Endothelial cell of umbilical vein (primary cell): ENCODE measurements around the gene SLC5A10. TPM values are rescaled to one million over a fixed set of nuclear protein-coding genes. Genes with fewer than 3 reads are reported as not detected.

ENCODE experiments used
- BruUV-seq: library from RNA; stranded (reverse); fragments of 400-500 nt; replicated peaks from 2 replicates; lab custom pipeline; 2021; lab: Mats Ljungman, UMichigan
- CTCF ChIA-PET: fragments of 300-600, 350-600 bp; sonication (Branson Sonifier 250); formaldehyde crosslinking; loops from one replicate; lab custom pipeline; 2021; ENCODE audit warnings: antibody characterized with exemption, inconsistent platforms; lab: Charles Lee
- POLR2A ChIA-PET: fragments of 300-600, 350-600 bp; sonication (Branson Sonifier 250); formaldehyde crosslinking; loops from one replicate; lab custom pipeline; 2021; ENCODE audit warnings: antibody characterized with exemption, inconsistent platforms; lab: Charles Lee
- DNase-seq: peaks from one replicate; pipeline ENCODE4 v3.0.0-alpha.2; 2011; ENCODE audit warnings: low read depth, low spot score
- FAIRE-seq: peaks from 2 replicates; lab custom pipeline; 2011; peaks lifted over from hg19 to GRCh38; lab: Jason Lieb, UNC
- H2AFZ ChIP-seq: 2 replicates; pipeline ENCODE4 v1.6.0; 2012; ENCODE audit warnings: low read depth, low read length, control low read depth, inconsistent platforms
- H3K27ac ChIP-seq: 2 replicates; pipeline ENCODE4 v1.5.1; 2011; ENCODE audit warnings: low read depth, mild to moderate bottlenecking, control low read depth, low read length, moderate library complexity; ENCODE audit not compliant: insufficient read depth
- H3K27me3 ChIP-seq, 2 experiments: 2 replicates each; pipeline versions ENCODE4 v1.6.0 to v1.6.1; 2011; ENCODE audit warnings: low read length in 2 of 2, mixed read lengths in 1 of 2; ENCODE audit not compliant: control insufficient read depth in 2 of 2, insufficient read depth in 2 of 2
- H3K36me3 ChIP-seq, 2 experiments: 2 replicates in 1 of 2; 3 replicates in 1 of 2; pipeline ENCODE4 v1.5.1; 2011; ENCODE audit warnings: low read length in 2 of 2, mild to moderate bottlenecking in 1 of 2, moderate library complexity in 1 of 2; ENCODE audit not compliant: control insufficient read depth in 2 of 2, insufficient read depth in 2 of 2; ENCODE audit errors: extremely low read depth in 1 of 2
- H3K4me1 ChIP-seq: 3 replicates; pipeline ENCODE4 v1.5.1; 2011; ENCODE audit warnings: mild to moderate bottlenecking, low read length; ENCODE audit not compliant: control insufficient read depth, insufficient read depth; ENCODE audit errors: extremely low read depth
- H3K4me2 ChIP-seq: 2 replicates; pipeline ENCODE4 v1.6.1; 2011; ENCODE audit warnings: low read length, control low read depth, mixed read lengths; ENCODE audit not compliant: insufficient read depth
- H3K4me3 ChIP-seq, 3 experiments: fragments of 200-600 bp in 1 of 3; sonication (generic), shearing (Covaris generic) in 1 of 3; replicated peaks in 1 of 3; 2 replicates each; pipeline ENCODE4 v1.5.1; 2011 to 2016; ENCODE audit warnings: control low read depth in 3 of 3, low read length in 3 of 3, mild to moderate bottlenecking in 2 of 3, inconsistent platforms in 1 of 3, low read depth in 1 of 3, moderate library complexity in 1 of 3; ENCODE audit not compliant: insufficient read depth in 1 of 3
- H3K79me2 ChIP-seq: 2 replicates; pipeline ENCODE4 v1.6.0; 2012; ENCODE audit warnings: low read length, inconsistent platforms; ENCODE audit not compliant: control insufficient read depth, insufficient read depth
- H3K9ac ChIP-seq: replicated peaks from 2 replicates; pipeline ENCODE3; 2011; ENCODE audit warnings: low read length, control low read depth; ENCODE audit not compliant: insufficient read depth; ENCODE audit errors: extremely low read depth
- H3K9me1 ChIP-seq: replicated peaks from 3 replicates; pipeline ENCODE4 v1.6.0; 2011; ENCODE audit warnings: mild to moderate bottlenecking, low read length; ENCODE audit not compliant: control insufficient read depth, insufficient read depth; ENCODE audit errors: extremely low read depth
- H3K9me3 ChIP-seq: replicated peaks from 2 replicates; pipeline ENCODE4 v1.5.1; 2012; ENCODE audit warnings: low read length, inconsistent platforms; ENCODE audit not compliant: control insufficient read depth, insufficient read depth
- H4K20me1 ChIP-seq: replicated peaks from 2 replicates; pipeline ENCODE3; 2011; ENCODE audit warnings: mild to moderate bottlenecking, low read length; ENCODE audit not compliant: control insufficient read depth, insufficient read depth; ENCODE audit errors: extremely low read depth
- EZH2 ChIP-seq: IDR thresholded peaks from 2 replicates; pipeline ENCODE4 v1.6.1; 2012; ENCODE audit warnings: borderline replicate concordance, low read depth, mild to moderate bottlenecking, moderate library complexity, low read length, inconsistent platforms; ENCODE audit not compliant: severe bottlenecking
- FOS ChIP-seq: IDR thresholded peaks from 2 replicates; pipeline ENCODE4 v1.6.1; 2011; ENCODE audit warnings: mild to moderate bottlenecking, low read length, moderate library complexity, borderline replicate concordance; ENCODE audit not compliant: insufficient read depth
- GATA2 ChIP-seq: IDR thresholded peaks from 2 replicates; pipeline ENCODE4 v1.7.0; 2011; ENCODE audit warnings: low read depth, mild to moderate bottlenecking, moderate library complexity, mixed read lengths, low read length; ENCODE audit not compliant: insufficient read length, insufficient read depth
- JUN ChIP-seq: IDR thresholded peaks from 2 replicates; pipeline ENCODE4 v1.6.1; 2011; ENCODE audit warnings: borderline replicate concordance, low read depth; ENCODE audit not compliant: insufficient read length, insufficient read depth
- MYC ChIP-seq: IDR thresholded peaks from one replicate; pipeline ENCODE4 v1.6.1; 2011; ENCODE audit warnings: mild to moderate bottlenecking, low read depth, low read length
- POLR2A ChIP-seq: IDR thresholded peaks from 2 replicates; pipeline ENCODE4 v1.6.1; 2012; ENCODE audit warnings: low read depth, mild to moderate bottlenecking, control low read depth, low read length
- POLR2AphosphoS5 ChIP-seq: IDR thresholded peaks from 2 replicates; pipeline ENCODE4 v1.6.1; 2012; ENCODE audit warnings: low read depth, mild to moderate bottlenecking, control low read depth, low read length, moderate library complexity; ENCODE audit not compliant: insufficient read depth
- dilution Hi-C: fragments of 300-500 bp; cut with MboI; formaldehyde crosslinking; loops from one replicate; pipeline ENCODE4 v1.15.0; 2019; ENCODE audit warnings: low sequenced_read_pairs; ENCODE audit not compliant: extremely low pct_ligation_motif_present
- intact Hi-C: fragments of 100-400 bp; cut with micrococcal nuclease; formaldehyde crosslinking; loops from one replicate; pipeline ENCODE4 v1.10.0; 2022
- polyA plus RNA-seq, 4 experiments: library from polyadenylated mRNA; depleted of rRNA in 3 of 4; stranded (reverse) in 3 of 4; unstranded in 1 of 4; fragments of >200 nt; gene quantifications; 2 replicates each; pipeline versions ENCODE4 v1.2.1 to v1.2.3, GENCODE V29; 2011 to 2012; ENCODE audit warnings: missing spikeins in 1 of 4
- total RNA-seq: library from RNA; stranded (reverse); gene quantifications from 2 replicates; pipeline ENCODE4 v1.2.3, GENCODE V29; 2021
- TF ChIP-seq, protein P1 (sequence below), 2 donors: IDR thresholded peaks; 1 replicate in 1 of 2; 2 replicates in 1 of 2; pipeline ENCODE4 v1.5.1; 2011; ENCODE audit warnings: low read length in 2 of 2, mild to moderate bottlenecking in 2 of 2, moderate library complexity in 2 of 2, control low read depth in 1 of 2, inconsistent platforms in 1 of 2, low read depth in 1 of 2; ENCODE audit not compliant: insufficient read depth in 1 of 2; ENCODE audit errors: extremely low read depth in 1 of 2
- TF ChIP-seq, protein P2 (sequence below): IDR thresholded peaks from 2 replicates; pipeline ENCODE4 v1.6.1; 2011; ENCODE audit not compliant: insufficient read depth, insufficient read length

The SLC5A10 gene
- total and polyA plus RNA-seq, 2 donors (not counting 3 experiments of a cell fraction or from before 2014, with no cell fraction given) = not detected

GRCh38 chr17:19016297-19016696 is 64.3 kb downstream of the SLC5A10 start:
- no peak overlapping the region for H2AFZ ChIP-seq
- no TSS peak for BruUV-seq
- H3K9ac ChIP-seq = no peak overlapping the region
- no peaks in the 10 kb centered on the region for H3K9me1 ChIP-seq
- H4K20me1 ChIP-seq = no peaks in the 10 kb centered on the region
- H3K36me3 ChIP-seq = no peaks in the 10 kb centered on the region
- H3K27me3 ChIP-seq = no peaks in the 10 kb centered on the region
- no peak for FAIRE-seq
- no peak overlapping the region for H3K4me3 ChIP-seq
- TF ChIP-seq JUN = no peak
- TF ChIP-seq, protein P1, sequence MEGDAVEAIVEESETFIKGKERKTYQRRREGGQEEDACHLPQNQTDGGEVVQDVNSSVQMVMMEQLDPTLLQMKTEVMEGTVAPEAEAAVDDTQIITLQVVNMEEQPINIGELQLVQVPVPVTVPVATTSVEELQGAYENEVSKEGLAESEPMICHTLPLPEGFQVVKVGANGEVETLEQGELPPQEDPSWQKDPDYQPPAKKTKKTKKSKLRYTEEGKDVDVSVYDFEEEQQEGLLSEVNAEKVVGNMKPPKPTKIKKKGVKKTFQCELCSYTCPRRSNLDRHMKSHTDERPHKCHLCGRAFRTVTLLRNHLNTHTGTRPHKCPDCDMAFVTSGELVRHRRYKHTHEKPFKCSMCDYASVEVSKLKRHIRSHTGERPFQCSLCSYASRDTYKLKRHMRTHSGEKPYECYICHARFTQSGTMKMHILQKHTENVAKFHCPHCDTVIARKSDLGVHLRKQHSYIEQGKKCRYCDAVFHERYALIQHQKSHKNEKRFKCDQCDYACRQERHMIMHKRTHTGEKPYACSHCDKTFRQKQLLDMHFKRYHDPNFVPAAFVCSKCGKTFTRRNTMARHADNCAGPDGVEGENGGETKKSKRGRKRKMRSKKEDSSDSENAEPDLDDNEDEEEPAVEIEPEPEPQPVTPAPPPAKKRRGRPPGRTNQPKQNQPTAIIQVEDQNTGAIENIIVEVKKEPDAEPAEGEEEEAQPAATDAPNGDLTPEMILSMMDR (IDR thresholded peaks at IDR 0.05; ENCODE audit: extremely low read depth in 1 of 2, insufficient read depth in 1 of 2, low read depth in 1 of 2, low read length in 2 of 2) = no peak
- TF ChIP-seq EZH2 = no peak
- TF ChIP-seq FOS = no peak
- no peak for TF ChIP-seq GATA2
- TF ChIP-seq POLR2A = no peak
- no peak for TF ChIP-seq MYC
- no peak for TF ChIP-seq POLR2AphosphoS5
- TF ChIP-seq, protein P2, sequence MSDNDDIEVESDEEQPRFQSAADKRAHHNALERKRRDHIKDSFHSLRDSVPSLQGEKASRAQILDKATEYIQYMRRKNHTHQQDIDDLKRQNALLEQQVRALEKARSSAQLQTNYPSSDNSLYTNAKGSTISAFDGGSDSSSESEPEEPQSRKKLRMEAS = no peak
- no peaks in the 10 kb centered on the region for H3K4me1 ChIP-seq
- H3K9me3 ChIP-seq = no peaks in the 10 kb centered on the region
- ChIA-PET CTCF (interaction anchor here (2.0 kb wide), 1 partner anchor 55 kb away, joined by 8 read pairs; no protein-coding TSS in a partner anchor), POLR2A (no interaction called here)
- no peaks in the 10 kb centered on the region for H3K79me2 ChIP-seq
- intact Hi-C loops (no loop called here), dilution Hi-C loops (no loop called here)
- H3K27ac ChIP-seq = no peak overlapping the region
- no peak overlapping the region for H3K4me2 ChIP-seq
- no peak for DNase-seq
